Dendritic cell treated with granulocyte-macrophage colony-stimulating factor and Interleukin-4, amounts not matched to agents 40 ng/mL and 50 ng/mL, for 4 days (primary cell): ENCODE data around the gene SNX9.
"Not testable (repeated sequence)": the region's sequence is repeated elsewhere in the genome, so short reads cannot be mapped to it uniquely, and the experiment has no call there.

Experiments
- H3K27ac Mint-ChIP-seq: one replicate; pipeline ENCODE4 v1.8.0; 2022; ENCODE audit warnings: mild to moderate bottlenecking, mixed read lengths
- H3K27me3 Mint-ChIP-seq: one replicate; pipeline ENCODE4 v1.8.0; 2022; ENCODE audit warnings: mild to moderate bottlenecking, mixed read lengths
- H3K36me3 Mint-ChIP-seq: one replicate; pipeline ENCODE4 v1.8.0; 2022; ENCODE audit warnings: low read depth, mixed read lengths
- H3K4me1 Mint-ChIP-seq: one replicate; pipeline ENCODE4 v1.8.0; 2022; ENCODE audit warnings: low read depth, mixed read lengths
- H3K4me3 Mint-ChIP-seq: one replicate; pipeline ENCODE4 v1.8.0; 2022; ENCODE audit warnings: mild to moderate bottlenecking, moderate library complexity, mixed read lengths
- H3K9me3 Mint-ChIP-seq: one replicate; pipeline ENCODE4 v1.8.0; 2022; ENCODE audit warnings: mixed read lengths
- intact Hi-C: fragments of 100-400 bp; cut with micrococcal nuclease; formaldehyde crosslinking; loops from one replicate; pipeline ENCODE4 v1.15.0; 2022

The SNX9 gene

DNA sequence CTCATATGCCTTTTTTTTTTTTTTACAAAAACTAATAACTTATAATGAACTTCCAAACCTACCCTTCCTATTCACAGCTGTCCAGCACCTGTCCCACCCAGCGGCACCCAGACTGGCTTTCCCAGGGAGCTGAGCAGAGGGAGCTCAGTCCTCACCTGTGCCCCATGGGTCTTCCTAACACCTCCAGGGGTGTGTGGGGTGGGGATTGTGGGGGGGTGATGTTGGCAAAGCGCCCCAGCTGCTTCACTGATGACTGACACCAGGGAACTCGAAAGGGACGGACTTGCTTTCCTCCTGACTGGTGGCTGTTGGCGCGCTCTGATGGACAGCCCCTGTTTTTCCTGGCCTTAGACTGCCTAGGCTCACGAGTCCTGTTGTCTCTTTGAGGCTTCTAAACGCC, 144.4 kb downstream of the SNX9 start:
- intact Hi-C loops = no loop called here
- H3K9me3 Mint-ChIP-seq = no peaks in the 10 kb centered on the region
- no peaks in the 10 kb centered on the region for H3K36me3 Mint-ChIP-seq
- no peak overlapping the region for H3K4me3 Mint-ChIP-seq
- peaks cover 18% of the 10 kb centered on the region for H3K4me1 Mint-ChIP-seq
- H3K27ac Mint-ChIP-seq = no peak overlapping the region
- H3K27me3 Mint-ChIP-seq = peaks cover 35% of the 10 kb centered on the region

DNA sequence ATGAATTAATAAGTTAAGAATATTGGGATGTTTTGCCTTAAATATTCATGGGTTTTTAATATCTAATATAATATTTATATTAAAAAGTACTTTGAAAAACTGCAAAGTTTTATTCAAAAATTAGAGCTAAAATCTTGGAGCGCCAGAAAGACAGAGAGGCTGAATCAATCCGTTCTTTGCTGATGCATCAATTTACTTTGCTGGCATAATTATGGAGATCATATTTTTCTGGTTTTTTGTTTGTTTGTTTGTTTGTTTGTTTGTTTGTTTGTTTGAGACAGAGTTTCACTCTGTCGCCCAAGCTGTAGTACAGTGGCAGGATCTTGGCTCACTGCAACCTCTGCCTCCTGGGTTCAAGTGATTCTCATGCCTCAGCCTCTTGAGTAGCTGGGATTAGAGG, 149.1 kb downstream of the SNX9 start:
- H3K9me3 Mint-ChIP-seq, H3K4me3 Mint-ChIP-seq, H3K27ac Mint-ChIP-seq, intact Hi-C loops, H3K36me3 Mint-ChIP-seq: not testable (repeated sequence)
- peaks cover 25% of the 10 kb centered on the region for H3K27me3 Mint-ChIP-seq
- peaks cover 19% of the 10 kb centered on the region for H3K4me1 Mint-ChIP-seq

DNA sequence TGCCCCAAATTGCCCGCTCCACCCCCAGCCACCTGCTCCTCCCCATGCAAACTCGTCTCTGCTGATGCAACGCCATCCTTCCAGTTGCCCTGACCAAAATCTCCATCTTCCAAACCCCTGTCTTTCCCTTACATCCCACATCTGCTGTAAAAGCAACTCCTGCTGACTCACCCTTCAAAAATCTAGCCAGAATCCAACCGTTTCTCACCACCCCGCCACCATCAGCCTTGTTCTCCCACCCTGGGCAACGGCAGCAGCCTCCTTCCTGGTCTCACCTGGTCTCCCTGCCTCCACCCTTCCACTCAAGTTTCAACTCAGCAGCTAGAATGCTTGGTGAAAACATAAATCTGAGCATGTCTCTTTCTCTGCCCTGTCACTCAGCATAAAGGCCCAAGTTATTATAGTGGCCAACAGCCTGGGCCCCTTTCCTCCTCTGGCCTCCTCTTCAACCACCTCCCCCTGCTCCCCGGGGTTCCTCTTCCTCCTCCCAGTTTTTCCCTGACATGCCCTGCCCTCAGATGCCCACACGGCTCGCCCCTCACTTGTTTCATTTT, 151.4 kb downstream of the SNX9 start:
- peaks cover 43% of the 10 kb centered on the region for H3K27me3 Mint-ChIP-seq
- H3K36me3 Mint-ChIP-seq = no peaks in the 10 kb centered on the region
- no peak overlapping the region for H3K27ac Mint-ChIP-seq
- intact Hi-C loops = no loop called here
- H3K9me3 Mint-ChIP-seq = no peaks in the 10 kb centered on the region
- H3K4me3 Mint-ChIP-seq = peak overlapping the region; percentile 4
- peaks cover 26% of the 10 kb centered on the region for H3K4me1 Mint-ChIP-seq

DNA sequence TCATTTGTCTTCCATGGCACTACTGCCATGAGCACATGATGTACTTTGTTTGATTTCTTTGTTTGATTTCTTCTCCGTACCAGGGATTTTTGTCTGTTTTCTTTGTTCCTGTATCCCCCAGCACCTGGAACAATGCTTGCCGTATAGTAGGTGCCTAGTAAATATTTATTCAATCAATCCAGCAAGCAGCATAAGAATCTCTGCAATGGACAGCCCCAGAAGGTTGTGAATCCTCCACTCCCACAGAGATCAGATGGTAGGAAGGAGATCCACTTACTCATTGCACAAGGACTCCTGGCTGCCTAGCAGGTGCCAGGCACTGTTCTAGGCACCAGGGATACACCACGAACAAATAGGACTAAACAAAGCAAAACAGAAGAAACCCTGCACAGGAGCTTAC, 151.9 kb downstream of the SNX9 start:
- Mint-ChIP-seq H3K9me3 (no peaks in the 10 kb centered on the region), H3K4me3 (peak overlapping the region; percentile 4), H3K27me3 (peaks cover 48% of the 10 kb centered on the region), H3K4me1 (peaks cover 32% of the 10 kb centered on the region), H3K36me3 (no peaks in the 10 kb centered on the region), H3K27ac (no peak overlapping the region)
- intact Hi-C loops = no loop called here

DNA sequence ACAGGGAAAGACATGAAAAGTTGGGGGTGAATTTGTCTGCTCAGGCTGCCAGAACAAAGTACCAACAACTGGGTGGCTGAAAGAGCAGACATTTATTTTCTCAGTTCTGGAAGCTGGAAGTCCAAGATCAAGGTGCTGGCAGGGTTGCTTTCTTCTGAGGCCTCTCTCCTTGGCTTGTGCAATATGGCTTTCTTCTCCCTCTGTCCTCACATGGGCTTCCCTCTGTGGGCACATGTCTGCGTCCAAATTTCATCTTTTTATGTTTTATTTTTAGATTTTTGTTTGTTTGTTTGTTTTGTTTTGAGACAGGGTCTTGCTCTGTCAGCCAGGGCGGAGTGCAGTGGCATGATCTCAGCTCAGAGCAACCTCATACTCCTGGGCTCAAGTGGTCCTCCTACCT, 152.4 kb downstream of the SNX9 start:
- Mint-ChIP-seq H3K27ac (no peak overlapping the region), H3K27me3 (peaks cover 52% of the 10 kb centered on the region), H3K36me3 (no peaks in the 10 kb centered on the region), H3K4me3 (no peak overlapping the region), H3K9me3 (no peaks in the 10 kb centered on the region), H3K4me1 (peaks cover 37% of the 10 kb centered on the region)
- intact Hi-C loops = no loop called here

DNA sequence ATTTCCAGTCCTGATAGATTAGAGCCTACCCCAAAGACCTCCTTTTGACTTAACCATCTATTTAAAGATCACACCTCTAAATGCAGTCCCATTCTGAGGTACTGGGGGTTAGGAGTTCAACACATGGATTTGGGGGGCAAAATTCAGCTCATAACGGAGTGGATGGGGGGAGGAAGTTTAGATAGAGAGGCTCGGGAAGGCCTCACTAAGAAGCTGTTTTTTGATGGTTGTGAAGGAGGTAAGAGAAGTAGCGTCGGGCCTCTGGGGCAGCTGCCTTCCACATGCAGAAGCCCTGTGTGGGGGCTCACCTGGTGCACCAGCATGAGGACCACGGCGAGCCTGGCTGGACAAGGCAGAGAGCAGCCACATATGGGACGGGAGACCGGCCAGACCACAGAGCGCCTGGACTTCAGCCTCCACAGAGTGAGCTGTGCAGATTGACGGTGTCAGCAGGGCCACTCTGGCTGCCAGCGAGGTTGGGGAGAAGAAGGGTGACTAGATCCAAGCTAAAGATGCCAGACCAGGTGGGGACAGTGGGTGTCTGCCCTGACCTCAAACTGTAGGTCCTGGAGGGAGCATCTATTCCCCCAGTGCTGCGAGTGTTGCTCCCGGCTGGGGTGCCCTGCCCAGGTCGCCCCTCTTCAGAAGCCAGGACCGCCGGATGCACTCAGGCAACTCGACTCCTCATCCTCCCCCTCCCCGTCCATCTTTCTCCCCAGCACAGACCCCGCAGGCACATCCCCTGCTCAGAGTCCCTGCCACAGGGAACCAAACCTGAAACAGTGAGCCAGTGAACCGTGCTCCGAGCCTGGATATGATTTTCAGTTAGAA, 153.5 kb downstream of the SNX9 start:
- Mint-ChIP-seq H3K4me1 (peaks cover 45% of the 10 kb centered on the region), H3K36me3 (no peaks in the 10 kb centered on the region), H3K4me3 (no peak overlapping the region), H3K27me3 (peaks cover 53% of the 10 kb centered on the region), H3K9me3 (no peaks in the 10 kb centered on the region), H3K27ac (peak overlapping the region; percentile 35)
- intact Hi-C loops = no loop called here

DNA sequence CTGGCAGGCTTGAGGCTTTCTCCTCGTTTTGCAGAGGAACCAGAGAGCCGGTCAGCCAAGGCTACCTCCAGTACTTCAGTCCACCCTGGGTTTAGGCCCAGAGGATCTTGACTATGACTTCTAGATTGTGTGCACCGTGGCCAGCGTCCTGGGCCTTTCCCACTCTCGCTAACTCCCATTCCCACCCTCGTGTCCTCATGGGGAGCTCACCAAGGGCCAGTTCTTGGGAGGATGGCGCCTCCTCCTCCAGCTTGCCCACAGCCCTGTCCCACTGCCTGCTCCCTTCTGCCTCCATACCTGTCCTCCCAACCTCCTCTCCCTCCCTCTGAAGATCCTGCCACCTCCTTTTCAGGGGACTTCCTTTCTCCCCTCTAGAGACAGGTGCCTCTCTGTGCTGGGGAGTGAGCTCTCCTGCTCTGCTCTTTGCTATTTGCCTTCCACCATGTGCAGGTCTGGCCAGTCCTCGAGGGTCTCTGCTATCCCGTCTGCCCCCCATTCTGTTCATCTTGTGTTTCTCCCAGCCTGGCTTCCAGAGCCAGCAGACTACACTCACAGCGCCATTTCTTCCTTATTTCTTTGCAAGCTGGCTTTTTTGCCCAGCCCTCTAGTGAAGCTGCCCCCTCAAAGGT, 154.2 kb downstream of the SNX9 start:
- H3K9me3 Mint-ChIP-seq = no peaks in the 10 kb centered on the region

DNA sequence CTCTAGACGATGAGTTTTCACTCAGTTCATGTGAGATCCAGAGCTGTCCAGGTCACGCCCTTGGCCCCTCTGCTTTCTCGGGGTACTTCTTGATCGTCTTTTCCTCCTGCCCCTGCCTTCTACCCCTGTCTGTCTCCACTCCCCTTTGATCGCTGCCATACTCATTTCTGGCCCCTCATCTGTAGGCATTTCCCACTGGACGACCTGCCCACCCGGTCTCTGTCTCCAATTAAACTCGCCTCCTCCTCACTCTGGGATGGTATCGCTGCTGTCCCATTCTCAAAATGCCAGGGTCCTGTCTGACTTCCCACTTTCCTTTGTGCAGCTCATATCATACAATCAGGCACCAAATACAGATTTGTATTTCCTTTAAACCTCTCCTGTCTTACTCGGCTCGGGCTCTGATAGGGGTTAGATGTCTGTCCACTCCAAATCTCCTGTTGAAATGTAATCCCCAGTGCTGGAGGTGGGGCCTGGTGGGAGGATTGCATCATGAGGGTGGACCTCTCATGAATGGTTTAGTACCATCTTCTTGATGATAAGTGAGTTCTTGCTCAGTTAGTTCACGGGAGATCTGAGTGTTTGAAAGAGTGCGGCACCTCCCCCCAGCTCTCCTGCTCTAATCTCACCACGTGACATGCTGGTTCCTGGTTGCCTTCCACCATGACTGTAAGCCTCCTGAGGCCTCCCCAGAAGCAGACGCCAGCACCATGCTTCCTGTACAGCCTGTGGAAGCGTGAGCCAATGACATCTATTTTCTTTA, 155.2 kb downstream of the SNX9 start:
- H3K36me3 Mint-ChIP-seq = no peaks in the 10 kb centered on the region
- intact Hi-C loops = no loop called here
- H3K27ac Mint-ChIP-seq = no peak overlapping the region
- H3K9me3 Mint-ChIP-seq = no peaks in the 10 kb centered on the region
- peaks cover 51% of the 10 kb centered on the region for H3K4me1 Mint-ChIP-seq
- no peak overlapping the region for H3K4me3 Mint-ChIP-seq
- peaks cover 63% of the 10 kb centered on the region for H3K27me3 Mint-ChIP-seq

More for the DNA sequence above, 154.2 kb downstream of the SNX9 start:
- H3K36me3 Mint-ChIP-seq = no peaks in the 10 kb centered on the region
- no peak overlapping the region for H3K4me3 Mint-ChIP-seq
- H3K27me3 Mint-ChIP-seq = peaks cover 55% of the 10 kb centered on the region
- H3K4me1 Mint-ChIP-seq = peaks cover 45% of the 10 kb centered on the region
- H3K27ac Mint-ChIP-seq = no peak overlapping the region
- intact Hi-C loops = no loop called here

DNA sequence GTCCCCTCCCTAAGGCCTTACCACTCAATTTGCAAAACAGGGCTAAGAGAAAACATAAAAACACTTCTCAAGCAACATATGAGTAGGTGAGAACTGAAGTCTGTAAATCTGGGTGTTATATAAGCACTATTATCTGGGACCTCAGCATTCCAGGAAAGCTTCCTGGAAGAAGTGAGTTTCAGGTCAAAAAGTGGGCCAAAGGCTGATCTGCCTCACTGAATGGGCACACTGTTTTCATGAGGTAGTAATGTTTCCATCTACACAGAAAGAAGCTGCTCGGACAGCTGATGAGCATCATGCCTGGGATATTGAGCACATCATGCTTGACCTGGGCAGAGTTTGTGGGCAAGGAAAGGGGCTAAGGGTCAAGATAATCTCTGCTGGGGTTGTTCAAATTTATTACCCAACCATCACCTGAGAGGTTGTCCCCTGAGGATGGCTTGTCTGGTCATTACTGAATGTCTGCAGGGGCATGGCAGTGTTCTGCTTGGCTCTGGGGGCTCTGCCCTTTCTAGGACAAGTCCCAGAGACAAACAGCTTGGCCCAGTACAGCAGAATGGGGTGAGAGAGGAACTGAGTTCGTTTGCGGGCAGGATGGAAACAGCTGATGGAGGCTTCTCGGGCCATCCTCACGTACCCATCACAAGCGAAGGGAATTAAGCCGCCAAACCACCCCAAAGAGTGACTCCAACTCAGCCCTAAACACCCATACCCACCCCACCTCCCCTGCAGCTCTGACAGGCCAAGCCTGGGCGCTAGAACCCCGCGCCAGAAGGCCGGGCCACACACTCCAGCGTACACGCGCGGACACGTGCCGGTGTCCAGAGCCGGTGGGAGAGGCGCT, 157.5 kb downstream of the SNX9 start:
- Mint-ChIP-seq H3K27ac (peak overlapping the region; percentile 65), H3K9me3 (no peaks in the 10 kb centered on the region), H3K4me3 (peak overlapping the region; percentile 74), H3K27me3 (peaks cover 67% of the 10 kb centered on the region), H3K4me1 (peaks cover 49% of the 10 kb centered on the region), H3K36me3 (no peaks in the 10 kb centered on the region)
- intact Hi-C loops = no loop called here

DNA sequence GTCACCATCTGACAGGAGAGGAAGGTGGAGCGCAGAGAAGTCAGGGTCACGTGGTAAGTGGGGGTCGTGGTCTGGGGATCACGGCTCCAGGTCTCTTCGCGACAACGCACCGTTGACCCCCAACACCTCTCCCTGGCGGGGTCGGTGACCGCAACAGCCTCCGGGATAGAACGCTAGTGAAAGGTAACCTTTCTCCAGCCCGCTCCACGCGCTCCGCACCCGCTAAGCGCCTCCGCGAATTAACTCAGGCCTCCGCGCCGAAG, 158.0 kb downstream of the SNX9 start:
- peaks cover 67% of the 10 kb centered on the region for H3K27me3 Mint-ChIP-seq
- intact Hi-C loops = no loop called here
- H3K36me3 Mint-ChIP-seq = no peaks in the 10 kb centered on the region
- H3K4me3 Mint-ChIP-seq = peak overlapping the region; percentile 74
- peaks cover 49% of the 10 kb centered on the region for H3K4me1 Mint-ChIP-seq
- H3K27ac Mint-ChIP-seq = peak overlapping the region; percentile 65
- H3K9me3 Mint-ChIP-seq = no peaks in the 10 kb centered on the region

DNA sequence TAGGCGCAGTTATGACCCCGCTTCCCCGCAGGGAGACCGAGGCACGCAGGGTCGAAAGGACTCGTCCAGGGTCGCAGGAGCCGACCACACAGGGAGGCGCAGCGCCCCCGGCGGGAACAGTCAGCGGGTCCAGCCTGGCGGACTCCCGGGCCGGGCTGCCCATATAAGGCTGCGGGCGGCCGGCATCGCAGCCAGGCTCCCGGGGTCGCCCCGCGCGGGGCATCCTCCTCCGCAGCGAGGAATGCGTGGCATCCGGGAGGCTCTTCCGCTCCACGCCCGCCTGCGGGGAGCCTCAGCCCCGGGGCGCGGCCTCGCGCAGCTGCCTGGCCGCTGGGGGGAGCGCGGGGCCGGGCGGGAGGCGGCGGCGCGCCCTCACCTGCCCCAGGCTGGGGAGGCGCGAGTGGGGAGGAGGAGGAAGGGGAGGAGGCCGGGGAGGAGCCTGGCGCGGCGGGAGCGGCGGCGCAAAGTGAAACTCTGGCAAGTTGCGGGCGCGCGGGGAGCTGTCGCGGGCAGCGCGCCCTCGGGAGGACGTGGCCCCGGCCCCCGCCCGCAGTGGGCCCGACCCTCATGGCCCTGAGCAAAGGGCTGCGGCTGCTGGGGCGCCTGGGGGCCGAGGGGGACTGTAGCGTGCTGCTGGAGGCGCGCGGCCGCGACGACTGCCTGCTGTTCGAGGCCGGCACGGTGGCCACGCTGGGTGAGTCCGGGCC, 158.5 kb downstream of the SNX9 start, which contains the start of gene SYNJ2:
TSS of gene SYNJ2 (plus strand) at position 469 of the 707 bp plus-strand sequence. CDS start at position 568, 99 bp downstream.
- intact Hi-C loops = no loop called here
- Mint-ChIP-seq H3K4me1 (peaks cover 49% of the 10 kb centered on the region), H3K27ac (peak within 1 kb of the TSS; percentile 65), H3K36me3 (no peaks in the 10 kb centered on the region), H3K4me3 (peak within 1 kb of the TSS; percentile 74), H3K27me3 (peaks cover 64% of the 10 kb centered on the region), H3K9me3 (no peaks in the 10 kb centered on the region)

DNA sequence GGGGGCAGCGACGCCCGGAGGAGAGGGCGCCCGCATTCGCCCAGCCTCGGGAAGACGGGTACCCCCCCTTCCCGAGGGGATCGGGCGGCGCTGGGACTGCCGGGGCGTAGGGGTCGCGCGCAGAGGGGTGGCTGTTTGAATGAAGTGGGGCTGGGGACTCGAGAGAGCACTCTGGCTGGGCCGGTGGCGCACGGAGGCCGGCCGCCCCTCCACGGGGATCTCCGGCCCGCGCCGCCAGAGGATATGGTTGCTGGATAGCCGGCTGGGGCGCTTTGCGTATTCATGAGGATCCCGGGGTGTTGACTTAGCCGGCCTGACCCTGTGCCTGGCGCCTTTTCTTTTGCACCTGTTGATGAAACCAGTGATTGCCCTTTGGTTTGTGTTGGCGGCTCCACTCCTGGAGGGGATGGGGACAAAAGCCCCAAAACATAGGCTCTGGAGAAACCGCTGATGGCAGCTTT, 159.1 kb downstream of the SNX9 start:
- Mint-ChIP-seq H3K36me3 (no peaks in the 10 kb centered on the region), H3K4me3 (peak overlapping the region; percentile 74), H3K4me1 (peaks cover 49% of the 10 kb centered on the region), H3K9me3 (no peaks in the 10 kb centered on the region), H3K27ac (peak overlapping the region; percentile 65), H3K27me3 (peaks cover 63% of the 10 kb centered on the region)
- intact Hi-C loops = no loop called here
